ENCODE data around the gene MRAP.

Gene MRAP

GRCh38 chr21:32347351-32347750 is 48.7 kb downstream of the MRAP start:
- DNase-seq (ENCODE audit: extremely low read depth in 1 of 2, low read depth in 1 of 2): no peak

- no peak for DNase-seq (ENCODE audit: extremely low read depth in 1 of 2, low read depth in 1 of 2)
Observed at GRCh38 chr21:32347977-32348376, 49.3 kb downstream of the MRAP start.

DNA sequence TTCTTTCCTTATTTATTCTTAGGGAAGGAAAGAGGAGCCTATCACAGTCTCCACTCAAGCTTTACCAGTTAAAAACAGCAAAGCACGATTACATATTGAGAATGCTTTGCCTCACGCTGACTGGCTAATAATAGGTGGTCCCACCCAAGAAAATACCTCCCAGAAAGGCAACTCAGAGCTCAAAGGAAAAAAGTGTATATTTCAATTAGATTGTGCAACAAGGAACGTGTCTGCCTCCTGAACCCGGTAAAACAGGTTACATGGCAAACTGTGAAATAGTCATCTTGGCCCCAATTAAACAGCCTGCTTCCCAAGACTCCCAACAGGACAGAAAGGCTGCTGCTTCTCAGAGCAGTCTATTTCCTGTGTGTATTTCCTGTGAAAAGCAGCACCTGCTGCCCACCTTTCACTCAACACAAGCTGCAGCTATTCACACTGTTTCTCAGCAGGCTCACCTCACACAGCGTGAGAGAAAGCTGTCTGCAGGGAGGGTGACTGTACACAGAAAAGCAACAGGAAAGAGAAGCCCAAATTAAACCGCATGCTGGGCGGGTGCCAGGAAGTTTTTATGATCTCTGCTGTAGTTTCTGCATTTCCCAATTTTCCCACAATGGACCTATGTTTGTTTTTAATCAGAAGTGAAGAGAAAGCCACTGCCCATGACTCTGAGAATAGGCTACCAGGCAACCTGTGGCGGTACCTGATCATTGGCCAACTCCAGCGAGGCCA is 50.1 kb downstream of the MRAP start:
- no peak for DNase-seq (ENCODE audit: extremely low read depth in 1 of 2, low read depth in 1 of 2)

- DNase-seq (ENCODE audit: extremely low read depth in 1 of 2, low read depth in 1 of 2): no peak
Observed at GRCh38 chr21:32349333-32349944, 50.8 kb downstream of the MRAP start.

DNA sequence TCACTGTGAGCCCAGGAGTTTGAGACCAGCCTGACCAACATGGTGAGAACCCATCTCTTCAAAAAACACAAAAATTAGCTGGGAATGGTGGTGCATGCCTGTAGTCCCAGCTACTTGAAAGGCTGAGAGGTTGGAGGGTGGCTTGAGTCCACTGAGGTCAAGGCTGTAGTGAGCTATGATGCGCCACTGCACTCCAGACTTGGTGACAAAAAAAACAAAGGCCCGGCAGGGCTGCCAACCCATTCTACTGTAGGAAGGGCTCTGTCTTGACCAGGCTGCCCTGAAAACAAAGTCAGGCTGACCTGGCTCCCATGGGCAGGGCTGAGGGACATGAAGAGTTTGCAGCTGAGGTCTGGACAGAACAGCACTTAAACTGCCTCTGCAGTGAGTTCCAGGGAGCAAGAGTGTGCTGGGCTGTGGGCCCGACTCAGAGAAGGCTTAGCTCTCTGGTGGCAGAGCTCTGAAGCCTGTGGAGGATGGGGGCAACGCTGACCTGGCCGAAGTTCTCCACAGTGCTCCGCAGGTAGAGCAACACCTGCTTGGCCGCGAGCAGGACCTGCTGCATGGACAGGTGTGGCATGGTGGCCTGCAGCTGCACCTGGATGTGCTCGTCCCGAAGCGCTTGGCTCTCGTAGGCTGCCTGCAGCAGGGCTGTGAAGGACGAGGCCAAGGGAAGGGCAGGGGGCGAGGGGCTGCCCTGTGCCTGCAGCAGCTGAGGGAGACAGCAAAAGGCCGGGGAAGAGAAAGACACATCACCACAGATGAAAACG is 51.7 kb downstream of the MRAP start:
- DNase-seq (ENCODE audit: extremely low read depth in 1 of 2, low read depth in 1 of 2): no peak

DNA sequence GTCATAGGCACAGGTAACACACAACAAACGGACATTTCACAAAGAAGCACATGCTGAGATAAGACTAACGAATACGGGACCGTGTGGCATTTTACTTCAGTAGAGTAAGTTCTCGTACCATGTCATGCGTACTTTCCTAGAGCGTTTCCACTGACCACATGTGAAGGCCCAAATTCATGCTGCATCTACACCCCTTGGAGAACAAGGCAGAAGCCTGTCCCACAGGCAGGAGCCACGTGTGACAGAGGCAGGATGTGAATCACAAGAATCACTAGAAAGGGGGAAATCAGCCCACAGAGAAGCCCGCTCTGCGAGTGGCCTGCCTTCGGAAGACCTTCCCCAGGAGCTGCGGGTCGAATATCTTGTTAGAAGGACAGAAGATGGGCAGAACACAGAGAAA is 52.3 kb downstream of the MRAP start:
- DNase-seq (ENCODE audit: extremely low read depth in 1 of 2, low read depth in 1 of 2): no peak

- no peak for DNase-seq (ENCODE audit: extremely low read depth in 1 of 2, low read depth in 1 of 2)
Observed at GRCh38 chr21:32351428-32351827, 52.8 kb downstream of the MRAP start.

GRCh38 chr21:32352526-32352925 is 53.9 kb downstream of the MRAP start:
- no peak for DNase-seq (ENCODE audit: extremely low read depth in 1 of 2, low read depth in 1 of 2)

DNA sequence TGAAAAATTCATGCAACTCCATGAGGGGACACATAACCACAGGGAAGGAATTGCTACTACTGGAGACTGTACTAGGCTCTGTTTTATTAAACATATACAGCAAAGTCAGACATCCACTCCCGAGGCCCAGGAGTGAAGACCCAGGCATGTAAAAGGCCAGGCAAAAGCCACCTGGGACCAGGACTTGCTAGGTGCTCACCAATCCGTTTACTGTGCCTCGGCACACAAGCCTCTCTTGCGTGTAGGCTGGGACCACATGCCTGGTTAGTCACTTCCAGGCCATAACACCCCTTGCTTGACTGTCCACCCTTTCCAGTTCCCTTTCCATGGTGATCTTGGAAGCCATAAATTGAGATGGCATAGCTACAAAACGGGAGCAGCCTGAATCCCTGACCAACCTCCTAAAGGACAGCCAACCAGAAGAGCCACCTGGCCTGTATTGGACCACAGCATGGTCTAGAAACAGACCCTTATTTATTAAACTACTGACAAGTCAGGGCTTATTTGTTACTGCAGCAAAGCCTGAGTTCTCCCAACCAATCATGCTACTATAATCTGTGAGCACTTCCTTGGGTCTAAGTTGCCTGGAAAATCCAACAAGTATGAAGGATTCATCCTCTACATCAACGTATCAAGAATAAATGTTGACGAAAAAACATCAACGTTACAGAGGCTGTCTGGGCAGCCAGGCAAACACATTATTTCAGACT is 54.5 kb downstream of the MRAP start:
- DNase-seq (ENCODE audit: extremely low read depth in 1 of 2, low read depth in 1 of 2): no peak

DNA sequence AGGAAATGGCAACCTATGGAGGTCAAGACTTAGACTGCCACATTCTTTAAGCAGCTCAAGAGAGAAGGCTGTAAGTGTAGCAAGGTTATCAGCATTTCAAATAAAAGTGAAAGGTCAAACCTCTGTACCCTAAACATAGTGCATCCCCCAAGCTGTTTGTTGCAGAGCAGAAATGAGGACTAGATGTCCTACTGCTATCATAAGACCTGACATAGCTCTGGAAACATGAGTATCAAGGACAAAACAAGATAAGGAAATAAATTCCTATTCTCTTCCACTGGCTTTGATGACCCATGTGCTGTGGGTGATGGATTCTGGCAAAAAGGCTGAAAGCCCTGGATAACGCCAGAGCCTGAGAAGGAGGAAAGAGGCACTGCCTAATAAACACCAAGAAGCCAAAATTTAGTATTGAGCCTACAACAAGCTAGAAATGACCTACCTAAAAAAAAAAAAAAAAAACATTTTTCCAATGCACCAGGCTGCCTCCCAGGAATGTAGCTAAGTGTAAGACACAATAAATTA is 58.3 kb downstream of the MRAP start:
- DNase-seq (ENCODE audit: extremely low read depth in 1 of 2, low read depth in 1 of 2): no peak

GRCh38 chr21:32359719-32360260 is 61.1 kb downstream of the MRAP start:
- DNase-seq (ENCODE audit: extremely low read depth in 1 of 2, low read depth in 1 of 2): no peak

- DNase-seq (ENCODE audit: extremely low read depth in 1 of 2, low read depth in 1 of 2): no peak
Observed at GRCh38 chr21:32360401-32360975, 61.8 kb downstream of the MRAP start.

Measured in activated CD8-positive, alpha-beta memory T cell treated with anti-CD3 and anti-CD28 coated beads for 1 hour (primary cell).